HG03354 (cell line): ENCODE measurements around the gene TCN2.
"Not testable (repeated sequence)": the region's sequence is repeated elsewhere in the genome, so short reads cannot be mapped to it uniquely, and the experiment has no call there.

ENCODE experiments used
- ATAC-seq: cut with Tn5 transposase; IDR thresholded peaks from one replicate; pipeline ENCODE4 v1.9.1; 2021; ENCODE audit warnings: mild to moderate bottlenecking; ENCODE audit not compliant: unreplicated experiment, poor library complexity, severe bottlenecking

TCN2 gene

DNA sequence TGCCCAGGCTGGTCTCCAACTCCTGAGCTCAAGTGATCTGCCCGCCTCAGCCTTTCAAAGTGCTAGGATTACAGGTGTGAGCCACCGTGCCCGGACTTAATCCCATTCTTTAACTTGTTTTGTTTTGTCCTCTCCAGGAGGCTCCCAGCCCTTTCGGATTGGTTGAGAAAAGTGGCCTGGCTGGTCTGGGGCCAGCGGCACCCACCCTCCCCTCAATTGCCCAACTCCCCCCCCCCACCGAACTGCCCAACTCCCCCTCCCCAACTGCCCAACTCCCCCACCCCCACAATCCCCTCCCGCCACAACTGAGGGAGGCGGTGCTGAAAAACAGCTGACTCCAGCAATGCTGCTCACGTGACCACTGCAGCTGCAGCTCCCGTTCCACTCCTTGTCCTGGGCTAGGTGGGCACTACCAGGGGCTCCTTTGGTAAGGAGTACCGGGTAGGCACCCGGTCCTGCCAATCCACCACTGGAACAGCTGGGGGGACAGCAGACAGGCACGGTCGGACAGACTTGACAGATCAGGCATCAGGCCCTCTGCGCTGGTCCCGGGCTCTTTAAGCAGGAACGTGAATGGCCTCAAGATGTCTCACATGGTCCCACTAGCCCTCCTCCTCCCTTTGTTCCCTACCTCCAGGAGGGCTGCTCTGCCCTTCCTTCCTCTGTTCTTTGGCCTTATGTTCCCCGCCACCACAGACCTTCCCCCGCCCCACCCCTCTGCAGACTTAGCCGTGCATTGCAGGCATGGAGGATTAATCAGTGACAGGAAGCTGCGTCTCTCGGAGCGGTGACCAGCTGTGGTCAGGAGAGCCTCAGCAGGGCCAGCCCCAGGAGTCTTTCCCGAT lies at the start of gene TCN2:
Gene TCN2 (plus strand): TSS at position 720 of the 845 bp plus-strand sequence. CDS start 158 bp downstream, outside the sequence.
- ATAC-seq = peak; percentile 62

DNA sequence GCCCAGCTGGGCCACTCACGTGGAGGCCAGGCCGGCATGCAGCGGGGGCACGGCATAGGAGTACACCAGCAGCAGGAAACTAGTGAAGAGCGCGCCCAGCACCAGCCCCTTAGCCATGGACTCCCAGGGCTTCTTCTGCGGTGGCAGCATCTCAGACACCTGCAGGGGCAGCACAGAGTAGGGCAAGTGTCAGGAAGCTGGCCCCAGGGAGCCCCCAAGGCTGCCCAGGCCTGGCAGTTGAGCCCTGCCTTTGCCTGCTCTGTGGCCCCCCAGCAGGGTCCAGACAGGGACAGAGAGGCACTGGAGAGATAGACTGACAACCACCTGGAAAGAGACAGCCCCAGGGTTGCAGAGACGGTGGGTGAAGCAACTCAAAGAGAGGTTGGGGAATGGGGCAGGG lies 49.7 kb upstream of the TCN2 start:
- ATAC-seq = no peak

DNA sequence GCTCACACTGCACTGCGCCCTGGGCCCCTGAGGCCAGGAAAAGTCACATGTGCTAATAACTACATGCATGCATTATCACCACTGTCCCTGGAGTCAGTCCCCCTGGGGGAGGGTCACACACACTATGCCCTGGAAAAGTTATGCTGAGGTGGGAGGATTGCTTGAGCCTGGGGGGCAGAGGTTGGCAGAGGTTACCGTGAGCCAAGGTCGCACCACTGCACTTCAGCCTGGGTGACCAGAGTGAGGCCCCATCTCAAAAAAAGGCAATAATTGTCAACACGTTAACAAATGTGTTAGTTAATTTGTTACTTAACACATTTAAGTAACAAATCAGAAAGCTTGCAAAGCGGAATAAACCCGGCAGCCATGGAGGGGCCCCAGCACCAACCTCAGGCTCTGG lies 47.1 kb upstream of the TCN2 start:
- no peak for ATAC-seq

DNA sequence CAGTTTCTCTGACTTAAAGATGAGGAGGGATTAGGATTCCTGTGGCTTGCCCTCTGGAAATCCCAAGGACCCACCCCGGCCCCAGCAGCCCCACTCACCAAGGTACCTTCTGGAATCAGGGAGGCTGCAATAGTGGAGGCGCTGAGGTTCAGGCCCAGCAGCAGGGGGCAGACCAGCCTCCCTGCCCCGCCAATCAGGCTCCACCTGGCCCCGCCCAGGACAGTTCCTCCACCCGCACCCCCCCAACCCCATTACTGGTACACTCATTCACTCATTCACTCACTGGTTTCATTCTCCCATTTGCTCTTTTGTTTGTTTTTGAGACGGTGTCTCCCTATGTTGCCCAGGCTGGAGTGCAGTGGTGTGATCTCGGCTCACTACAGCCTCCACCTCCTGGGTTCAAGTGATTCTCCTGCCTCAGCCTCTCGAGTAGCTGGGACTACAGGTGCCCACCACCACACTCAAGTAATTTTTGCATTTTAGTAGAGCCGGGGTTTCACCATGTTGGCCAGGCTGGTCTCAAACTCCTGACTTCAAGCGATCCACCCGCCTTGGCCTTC lies 46.3 kb upstream of the TCN2 start:
- ATAC-seq = not testable (repeated sequence)

DNA sequence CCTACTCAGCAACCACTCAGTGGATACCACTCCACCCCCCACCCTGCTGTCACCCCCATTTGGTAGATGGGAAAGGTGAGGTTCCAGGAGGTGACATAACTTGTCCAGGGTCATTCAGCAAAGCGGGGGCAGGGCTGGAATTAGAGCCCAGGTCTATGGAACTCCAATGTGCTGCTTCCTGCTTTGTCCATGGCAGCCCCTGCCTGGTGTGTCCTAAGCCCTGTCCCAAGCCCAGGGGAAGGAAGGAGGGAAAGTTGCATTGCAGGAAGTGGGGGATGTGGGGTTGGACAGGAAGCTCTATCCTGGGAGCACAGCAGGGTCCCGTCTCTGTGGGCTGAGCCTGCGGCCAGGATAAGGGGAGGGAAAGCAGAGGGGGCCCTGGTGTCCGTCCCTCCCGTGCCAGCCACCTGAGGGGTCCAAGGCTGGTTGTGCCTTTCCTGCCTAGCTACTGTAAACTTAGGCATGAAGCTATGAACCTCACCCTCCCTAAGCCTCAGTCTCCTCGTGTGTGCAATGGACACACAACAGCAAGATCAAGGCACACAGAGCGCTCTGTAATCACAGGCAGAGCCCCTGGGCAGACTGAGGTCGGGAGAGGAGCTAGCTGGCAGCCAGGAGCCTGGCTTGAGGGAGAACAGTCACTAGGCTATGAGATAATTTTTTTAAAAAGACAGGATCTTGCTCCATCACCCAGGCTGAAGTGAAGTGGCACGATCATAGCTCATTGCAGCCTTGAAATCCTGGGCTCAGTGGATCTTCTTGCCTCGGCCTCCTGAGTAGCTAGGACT lies 45.4 kb upstream of the TCN2 start:
- no peak for ATAC-seq

DNA sequence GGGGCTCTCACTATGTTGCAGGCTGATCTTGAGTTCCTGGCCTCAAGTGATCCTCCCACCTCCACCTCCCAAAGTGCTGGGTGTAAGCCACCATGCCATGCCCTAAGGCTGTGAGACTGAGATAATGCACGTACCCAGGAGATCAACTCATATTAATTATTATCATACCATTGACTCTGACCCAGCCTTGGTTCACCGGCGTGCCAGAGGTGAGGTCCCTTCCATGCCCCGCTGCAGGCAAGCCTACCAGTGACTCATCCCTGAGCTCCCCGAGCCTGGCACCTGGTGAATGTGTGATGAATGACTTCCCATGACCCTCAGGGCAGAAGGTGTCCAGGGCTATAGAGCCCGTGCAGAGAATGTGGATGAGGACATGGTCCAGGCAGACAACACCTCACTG lies 44.6 kb upstream of the TCN2 start:
- ATAC-seq = no peak

DNA sequence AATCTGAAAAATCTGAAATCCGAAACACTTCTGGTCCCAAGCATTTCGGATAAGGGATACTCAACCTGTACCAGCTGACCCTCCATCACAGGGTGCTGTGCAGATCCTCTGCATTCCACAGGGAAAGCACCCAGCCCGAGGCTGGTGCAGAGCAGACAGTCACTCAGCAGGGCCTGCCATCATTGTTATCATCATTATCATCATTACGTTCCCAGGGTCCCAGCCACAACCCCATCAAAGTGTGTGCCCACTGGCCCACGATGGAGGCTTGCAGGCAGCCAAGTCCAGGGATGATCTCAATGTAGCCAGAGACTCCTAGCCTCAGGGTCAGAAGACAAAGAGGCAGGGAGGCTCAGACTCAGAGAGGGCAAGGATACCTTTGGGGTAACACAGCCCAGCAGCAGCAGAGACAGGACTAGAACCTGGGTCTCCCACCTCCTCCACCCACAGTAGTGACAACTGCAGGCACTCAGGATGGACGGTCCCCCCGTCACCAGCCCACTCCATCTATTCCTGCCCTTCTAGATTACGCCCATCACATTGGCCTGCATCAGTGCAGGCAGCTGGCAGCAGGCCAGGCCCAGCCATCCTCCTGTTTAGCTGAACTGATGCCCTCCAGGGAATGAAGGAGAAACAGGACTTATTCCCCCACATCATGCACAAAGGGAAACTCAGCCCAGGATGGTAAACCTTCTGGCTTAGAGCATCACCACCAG lies 42.8 kb upstream of the TCN2 start:
- ATAC-seq = no peak

DNA sequence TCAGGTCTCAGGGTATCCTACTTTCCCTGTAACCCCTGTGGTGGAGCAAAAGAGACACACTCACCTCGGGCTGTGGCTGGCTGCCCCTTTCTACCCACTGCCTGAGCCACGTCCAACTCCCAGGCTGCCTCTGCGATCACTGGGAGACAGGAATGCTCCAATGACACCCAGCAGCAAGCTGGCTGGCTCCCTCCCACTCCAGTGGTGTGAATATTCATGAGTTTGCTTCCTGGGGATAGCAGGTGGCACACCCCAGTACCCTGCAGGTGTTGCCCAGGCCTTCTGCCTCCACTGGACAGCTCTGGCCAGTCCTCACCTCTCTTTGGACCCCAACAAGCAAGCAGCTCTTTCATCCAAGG lies 42.2 kb upstream of the TCN2 start:
- no peak for ATAC-seq

DNA sequence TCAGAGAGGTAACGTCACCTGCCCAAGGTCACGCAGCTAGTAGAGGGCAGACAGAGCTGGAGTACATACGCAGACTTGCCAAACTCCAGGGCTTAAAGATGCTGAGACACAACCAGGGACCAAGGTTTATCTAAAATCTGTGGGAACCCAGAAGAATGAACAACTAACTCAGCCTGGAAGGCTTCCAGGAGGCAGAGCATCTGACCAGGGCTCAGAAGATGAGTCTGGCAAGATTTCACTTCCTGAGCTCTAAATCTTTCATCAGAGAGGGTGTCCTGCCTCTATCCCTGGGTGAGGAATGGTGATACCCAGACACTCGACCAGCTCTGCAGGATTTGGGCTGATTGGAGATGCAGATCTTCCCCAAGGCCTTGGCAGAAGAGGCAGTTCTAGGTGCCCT lies 41.6 kb upstream of the TCN2 start:
- ATAC-seq = no peak

DNA sequence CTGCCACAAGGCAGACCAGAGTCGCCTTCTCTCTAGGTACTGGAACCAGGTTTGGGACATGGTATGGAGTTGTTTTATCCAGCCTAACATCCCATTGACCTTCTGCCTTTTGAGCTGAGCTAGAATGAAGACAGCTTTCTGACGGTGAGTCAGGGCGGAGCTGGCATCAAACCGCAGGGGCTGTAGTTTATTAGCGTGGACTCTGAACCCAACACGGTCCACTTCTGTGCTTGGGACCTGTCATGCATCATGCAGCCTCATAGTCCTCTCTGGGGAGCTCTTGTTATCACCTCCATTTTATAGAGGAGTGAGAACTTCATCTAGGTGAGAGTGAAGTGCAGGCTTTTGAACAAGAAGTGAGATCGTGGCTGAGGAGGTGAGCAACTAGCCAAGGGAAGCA lies 40.8 kb upstream of the TCN2 start:
- no peak for ATAC-seq

DNA sequence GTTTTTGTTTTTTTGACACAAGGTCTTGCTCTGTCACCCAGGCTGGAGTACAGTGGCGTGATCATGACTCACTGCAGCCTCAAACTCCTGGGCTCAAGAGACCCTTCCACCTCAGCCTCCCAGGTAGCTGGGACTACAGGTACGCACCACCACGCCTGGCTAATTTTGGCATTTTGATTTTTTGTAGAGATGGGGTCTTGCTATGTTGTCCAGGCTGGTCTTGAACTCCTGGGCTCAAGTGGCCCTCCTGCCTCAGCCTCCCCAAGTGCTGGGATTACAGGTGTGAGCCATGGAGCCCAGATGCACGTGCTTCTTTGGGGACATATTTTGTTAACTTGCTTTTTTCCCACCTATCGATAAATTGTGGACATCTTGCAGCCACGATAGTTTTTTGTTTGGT lies 39.7 kb upstream of the TCN2 start:
- not testable (repeated sequence) for ATAC-seq

DNA sequence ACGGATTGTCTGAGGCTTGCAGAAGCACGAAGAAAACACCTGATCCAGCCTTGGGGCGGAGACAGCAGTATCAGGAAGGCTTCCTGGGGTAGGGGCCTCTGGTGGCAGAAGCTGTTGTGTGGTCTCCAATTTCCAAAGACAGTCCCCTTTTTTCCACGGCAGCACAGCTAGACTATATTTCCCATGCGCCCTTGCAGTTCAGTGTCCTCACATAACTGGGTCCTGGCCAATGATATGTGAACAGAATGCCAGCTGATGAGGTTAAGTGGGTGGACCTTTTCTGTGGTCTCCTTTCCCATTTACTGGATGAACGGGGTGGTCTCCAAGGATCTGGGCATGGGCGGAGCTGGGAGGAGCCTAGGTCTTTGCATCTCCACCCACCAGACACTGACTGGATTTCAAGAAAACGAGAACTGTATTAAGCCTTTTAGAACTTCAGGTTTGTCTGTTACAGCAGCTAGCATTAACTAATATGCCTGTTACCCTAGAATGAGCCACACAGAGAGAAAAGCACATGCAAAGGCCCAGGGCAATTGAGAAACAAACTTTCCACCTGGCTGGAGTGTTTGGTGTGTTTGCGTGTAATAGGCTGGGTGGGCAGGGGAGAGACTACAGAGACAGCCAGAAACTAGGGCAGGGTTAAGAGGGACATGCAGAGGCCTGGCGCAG lies 38.7 kb upstream of the TCN2 start:
- no peak for ATAC-seq

DNA sequence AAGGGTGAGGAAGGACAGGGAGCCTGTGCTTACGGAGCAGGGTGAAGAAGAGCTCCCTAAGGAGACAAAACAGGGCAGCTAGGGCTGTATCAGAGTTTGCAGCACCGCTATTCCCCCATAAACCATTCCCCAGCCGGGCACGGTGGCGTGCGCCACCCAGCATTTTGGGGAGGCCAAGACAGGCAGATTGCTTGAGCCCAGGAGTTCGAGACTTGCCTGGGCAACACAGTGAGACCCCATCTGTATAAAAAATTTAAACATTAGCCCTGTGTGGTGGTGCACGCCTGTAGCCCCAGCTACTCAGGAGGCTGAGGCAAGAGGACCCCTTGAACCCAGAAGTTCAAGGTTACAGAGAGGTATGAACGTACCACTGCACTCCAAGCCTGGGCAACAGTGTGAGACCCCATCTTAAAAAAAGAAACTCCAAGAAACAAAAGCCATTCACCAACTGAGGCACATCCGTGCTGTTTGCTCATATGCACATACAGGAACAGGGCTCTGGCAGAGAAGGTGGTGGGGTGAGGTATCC lies 37.2 kb upstream of the TCN2 start:
- ATAC-seq = no peak

DNA sequence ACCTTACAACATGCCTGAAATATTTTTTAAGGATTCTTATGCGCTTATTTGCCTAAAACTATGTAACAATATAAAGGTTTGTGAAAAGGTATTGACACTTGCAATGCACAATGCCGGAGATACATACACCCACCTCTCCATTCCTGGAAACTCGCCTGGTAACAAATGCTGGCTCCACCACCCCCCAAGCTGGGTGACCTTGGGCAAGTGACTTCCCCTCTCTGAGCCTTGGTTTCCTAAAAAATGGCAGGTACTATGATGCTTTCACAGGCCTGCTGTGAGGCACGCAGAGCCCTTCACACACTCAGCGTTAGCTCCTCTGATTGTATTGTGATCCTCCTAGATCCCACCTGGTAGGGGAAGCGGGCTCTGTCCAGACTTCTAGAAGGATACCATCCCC lies 34.8 kb upstream of the TCN2 start:
- ATAC-seq = no peak

DNA sequence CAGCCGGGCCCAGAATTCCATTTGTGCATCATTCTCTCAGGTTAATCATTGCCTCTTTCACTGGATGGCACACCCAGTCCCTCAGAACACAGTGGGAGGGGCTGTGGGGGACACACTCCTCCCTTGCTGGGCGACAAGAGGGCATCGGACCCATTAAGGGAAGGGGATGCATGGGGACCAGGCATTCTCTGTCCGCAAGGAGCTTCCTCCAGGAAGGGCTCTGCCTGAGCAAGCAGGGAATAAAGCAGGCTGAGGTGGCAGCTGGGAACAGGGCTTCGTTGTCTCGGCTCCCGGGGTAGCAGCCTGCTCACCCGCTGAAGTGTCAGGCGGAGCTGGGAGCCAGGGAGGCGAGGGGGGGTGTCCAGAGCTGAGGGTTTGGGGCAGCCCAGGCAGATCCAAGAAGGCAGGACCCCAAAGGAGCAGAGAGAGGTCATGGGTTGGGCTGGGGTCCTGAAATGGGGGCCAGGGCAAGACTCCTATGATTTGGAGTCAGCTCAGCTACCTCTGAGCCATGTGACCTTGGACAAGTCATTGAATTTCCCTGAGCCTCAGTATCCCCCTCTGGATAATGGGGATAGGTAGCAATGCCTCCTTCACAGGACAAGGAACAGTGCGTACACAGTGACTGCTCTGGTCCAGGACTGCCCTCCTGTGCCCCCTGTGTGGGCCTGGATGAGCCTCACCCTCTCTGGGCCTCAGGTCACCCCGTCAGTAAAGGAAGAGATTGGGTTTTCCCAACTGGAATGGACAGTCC lies 34.0 kb upstream of the TCN2 start:
- no peak for ATAC-seq

DNA sequence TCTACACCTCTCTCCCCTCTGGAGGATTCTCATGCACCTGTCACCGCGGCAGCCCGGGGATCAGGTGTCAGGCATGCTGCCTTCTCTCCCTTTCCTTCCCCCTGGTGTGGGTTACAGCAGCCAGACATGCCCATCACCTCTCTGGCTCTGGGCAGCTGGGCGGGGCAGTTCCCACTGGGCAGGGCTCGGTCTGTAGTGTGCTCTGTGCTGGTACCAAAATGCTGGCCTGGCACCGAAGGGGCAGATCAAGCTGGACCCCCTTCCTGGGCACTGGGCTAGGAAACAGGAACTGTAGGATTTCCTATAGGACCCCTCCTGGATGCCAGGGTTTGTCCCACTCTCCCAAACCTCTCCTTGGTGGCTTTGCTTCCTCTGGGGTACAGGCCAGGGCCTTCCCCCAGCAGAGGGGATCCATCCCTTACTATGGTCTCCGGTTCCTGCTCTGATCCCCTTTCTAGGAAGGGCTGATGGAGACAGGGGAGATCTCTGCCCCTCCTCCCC lies 33.3 kb upstream of the TCN2 start:
- ATAC-seq = no peak

DNA sequence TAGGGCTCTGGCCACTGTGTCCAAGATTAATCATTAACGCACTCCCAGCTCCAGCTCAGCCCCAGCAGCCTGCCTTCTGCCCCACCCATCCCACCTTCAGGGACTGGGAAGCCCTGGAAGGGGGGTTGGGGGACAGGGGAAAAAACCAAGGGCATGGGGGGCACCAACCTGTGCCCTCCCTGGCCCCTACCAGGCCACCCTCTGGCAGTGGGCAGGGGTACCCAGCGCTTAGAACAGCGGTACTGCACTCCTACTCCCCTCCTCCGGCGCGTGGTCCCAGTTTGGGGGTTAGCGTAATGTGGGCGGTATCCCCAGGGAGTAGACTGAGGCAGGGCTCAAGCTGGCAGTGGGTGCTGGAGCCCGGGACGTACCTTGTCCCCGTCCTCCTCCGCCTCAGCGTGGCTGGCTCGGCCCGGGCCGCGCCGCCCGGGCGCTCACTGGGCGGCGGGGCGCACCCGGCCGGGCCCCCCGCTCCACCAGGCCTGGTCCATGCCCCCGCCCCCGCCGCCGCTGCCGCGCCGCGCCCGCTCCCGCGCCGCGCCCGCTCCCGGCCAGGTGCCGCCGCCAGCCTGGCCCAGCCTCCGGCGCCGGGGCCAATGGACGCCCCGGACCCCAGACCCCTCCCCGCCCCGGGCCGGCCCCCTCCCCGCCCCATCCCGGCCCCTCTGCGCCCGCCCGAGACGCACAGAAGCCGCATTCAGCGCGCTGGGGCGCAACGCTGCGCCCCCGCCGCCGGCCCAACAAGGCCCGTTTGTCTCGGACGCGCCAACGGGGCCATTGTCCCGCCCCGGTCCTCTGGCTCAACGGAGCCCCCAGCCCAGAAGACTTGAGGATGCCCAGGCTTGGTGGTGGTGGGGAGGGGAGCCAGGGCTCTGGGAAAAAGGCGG lies 32.6 kb upstream of the TCN2 start, which contains the start of gene GAL3ST1:
Gene GAL3ST1 (minus strand): TSS at position 571 of the 887 bp plus-strand sequence. CDS start 17,273 bp downstream, outside the sequence.
- no peak for ATAC-seq
